ENCODE results near the gene MCUR1. TPM values are rescaled to one million over a fixed set of nuclear protein-coding genes. Genes with fewer than 3 reads are reported as not detected.

Gene MCUR1
- total and polyA plus RNA-seq, 2 of the 13 experiments (the other 11 are each of a cell fraction or from before 2014, with no cell fraction given) = 8.0 to 29.6 TPM

DNA sequence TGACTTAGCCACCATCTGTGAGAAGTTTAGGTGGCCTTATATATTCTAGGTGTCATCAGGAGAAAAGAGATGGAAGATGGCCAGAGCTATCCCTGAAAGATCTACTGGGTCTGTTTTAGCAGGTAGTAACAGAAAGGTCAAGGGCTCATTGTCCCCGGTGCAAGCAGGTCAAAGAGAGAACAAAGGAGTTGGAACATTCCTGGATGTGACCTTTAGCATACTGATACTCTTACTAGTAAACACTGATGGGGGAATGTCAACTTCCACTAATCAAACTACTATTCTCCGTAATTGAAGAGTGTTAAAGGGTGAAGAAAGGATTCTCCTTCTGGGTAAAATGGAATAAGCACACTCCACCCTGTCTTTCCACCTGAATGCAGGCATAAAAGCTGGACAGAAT is 4.0 kb upstream of the MCUR1 start (continued):
- TF ChIP-seq BRD4 (CRISPR knock-in tag; IDR thresholded peaks at IDR 0.05) = no peak
- no peak for TF ChIP-seq ZNF704 (CRISPR knock-in tag; IDR thresholded peaks at IDR 0.05; ENCODE audit: borderline replicate concordance)
- no peak for TF ChIP-seq ZNF790 (CRISPR knock-in tag; IDR thresholded peaks at IDR 0.05; ENCODE audit: borderline replicate concordance)
- TF ChIP-seq SRSF4 (IDR thresholded peaks at IDR 0.05; ENCODE audit: low read depth, low read length, poor library complexity, severe bottlenecking) = no peak
- no peak for TF ChIP-seq MEF2D (CRISPR knock-in tag; IDR thresholded peaks at IDR 0.05)
- no peak for TF ChIP-seq MAF1 (CRISPR knock-in tag; IDR thresholded peaks at IDR 0.05; ENCODE audit: borderline replicate concordance)
- no peak for TF ChIP-seq RBAK (CRISPR knock-in tag; IDR thresholded peaks at IDR 0.05)
- no peak for TF ChIP-seq ZNF768 (CRISPR knock-in tag; IDR thresholded peaks at IDR 0.05)
- TF ChIP-seq HNF1B (CRISPR knock-in tag; IDR thresholded peaks at IDR 0.05) = no peak
- no peak for TF ChIP-seq SIX1 (CRISPR knock-in tag; IDR thresholded peaks at IDR 0.05; ENCODE audit: borderline replicate concordance)
- TF ChIP-seq ZNF7 (CRISPR knock-in tag; IDR thresholded peaks at IDR 0.05) = no peak
- peak; percentile 39; the same call in 1 of the 2 replicates for TF ChIP-seq ZMYM4 (CRISPR knock-in tag; IDR thresholded peaks at IDR 0.05)
- no peak for TF ChIP-seq PAF1 (CRISPR knock-in tag; IDR thresholded peaks at IDR 0.05)
- no peak for TF ChIP-seq ZNF546 (CRISPR knock-in tag; conservative IDR thresholded peaks at IDR 0.05)
- no peak for TF ChIP-seq REST (IDR thresholded peaks at IDR 0.05; ENCODE audit: borderline replicate concordance in 1 of 2, low read depth in 1 of 2, low read length in 2 of 2)
- TF ChIP-seq GZF1 (CRISPR knock-in tag; IDR thresholded peaks at IDR 0.05) = no peak
- TF ChIP-seq ZNF552 (CRISPR knock-in tag; IDR thresholded peaks at IDR 0.05; ENCODE audit: borderline replicate concordance) = no peak
- TF ChIP-seq SAP130 (CRISPR knock-in tag; IDR thresholded peaks at IDR 0.05; ENCODE audit: low read depth) = peak; percentile 34; the same call in 1 of the 2 replicates
- no peak for TF ChIP-seq KLF11 (CRISPR knock-in tag; IDR thresholded peaks at IDR 0.05)
- no peak for TF ChIP-seq ZNF564 (CRISPR knock-in tag; IDR thresholded peaks at IDR 0.05)
- TF ChIP-seq PCBP2 (optimal IDR thresholded peaks at IDR 0.05; ENCODE audit: low read depth, low read length, poor library complexity, severe bottlenecking) = no peak
- TF ChIP-seq CREM (IDR thresholded peaks at IDR 0.05) = peak; percentile 20; the same call in 1 of the 2 replicates
- TF ChIP-seq CREM (CRISPR knock-in tag; IDR thresholded peaks at IDR 0.05) = no peak
- no peak for TF ChIP-seq ZNF709 (CRISPR knock-in tag; IDR thresholded peaks at IDR 0.05)
- no peak for TF ChIP-seq IKZF4 (CRISPR knock-in tag; IDR thresholded peaks at IDR 0.05; ENCODE audit: borderline replicate concordance, low read depth, not compliant biosample characterization)
- no peak for TF ChIP-seq POLR2AphosphoS5 (IDR thresholded peaks at IDR 0.05; ENCODE audit: low read depth, low read length)
- TF ChIP-seq MATR3 (CRISPR knock-in tag; IDR thresholded peaks at IDR 0.05) = no peak

Data from HepG2 (cell line).